Stomach (tissue), 4 donors: ENCODE data around the gene CCND3.

Experiments used
- CTCF ChIP-seq, 7 experiments: fragments of 450-650 bp in 4 of 7; fragments of 200-600 bp in 3 of 7; sonication (generic) in 3 of 7; IDR thresholded peaks; one replicate each; pipeline ENCODE4 v1.5.1; 2016 to 2019; ENCODE audit warnings: antibody characterized with exemption in 7 of 7, control low read depth in 2 of 7, mild to moderate bottlenecking in 1 of 7
- POLR2A ChIP-seq, 4 donors: fragments of 450-650 bp; IDR thresholded peaks; one replicate each; pipeline ENCODE4 v1.6.1; 2016; ENCODE audit warnings: antibody characterized with exemption in 4 of 4, control low read depth in 2 of 4, mild to moderate bottlenecking in 1 of 4, moderate library complexity in 1 of 4
- POLR2AphosphoS5 ChIP-seq, 3 donors: sonication (generic); formaldehyde crosslinking; IDR thresholded peaks; one replicate each; pipeline ENCODE4 v1.6.1; 2016; ENCODE audit warnings: antibody characterized with exemption in 3 of 3

GRCh38 chr6:41984623-41985022 is 43.0 kb upstream of the CCND3 start:
- TF ChIP-seq CTCF (IDR thresholded peaks at IDR 0.05) (no peak), POLR2A (IDR thresholded peaks at IDR 0.05) (no peak), POLR2AphosphoS5 (IDR thresholded peaks at IDR 0.05) (no peak)
